Endothelial cell of umbilical vein (primary cell): ENCODE results near the gene PKD2L2. TPM values are rescaled to one million over a fixed set of nuclear protein-coding genes. Genes with fewer than 3 reads are reported as not detected.

Source experiments
- BruUV-seq: library from RNA; stranded (reverse); fragments of 400-500 nt; replicated peaks from 2 replicates; lab custom pipeline; 2021; lab: Mats Ljungman, UMichigan
- CTCF ChIA-PET: fragments of 300-600, 350-600 bp; sonication (Branson Sonifier 250); formaldehyde crosslinking; loops from one replicate; lab custom pipeline; 2021; ENCODE audit warnings: antibody characterized with exemption, inconsistent platforms; lab: Charles Lee
- POLR2A ChIA-PET: fragments of 300-600, 350-600 bp; sonication (Branson Sonifier 250); formaldehyde crosslinking; loops from one replicate; lab custom pipeline; 2021; ENCODE audit warnings: antibody characterized with exemption, inconsistent platforms; lab: Charles Lee
- DNase-seq: peaks from one replicate; pipeline ENCODE4 v3.0.0-alpha.2; 2011; ENCODE audit warnings: low read depth, low spot score
- FAIRE-seq: peaks from 2 replicates; lab custom pipeline; 2011; peaks lifted over from hg19 to GRCh38; lab: Jason Lieb, UNC
- H2AFZ ChIP-seq: 2 replicates; pipeline ENCODE4 v1.6.0; 2012; ENCODE audit warnings: low read depth, low read length, control low read depth, inconsistent platforms
- H3K27ac ChIP-seq: 2 replicates; pipeline ENCODE4 v1.5.1; 2011; ENCODE audit warnings: low read depth, mild to moderate bottlenecking, control low read depth, low read length, moderate library complexity; ENCODE audit not compliant: insufficient read depth
- H3K27me3 ChIP-seq, 2 experiments: 2 replicates each; pipeline versions ENCODE4 v1.6.0 to v1.6.1; 2011; ENCODE audit warnings: low read length in 2 of 2, mixed read lengths in 1 of 2; ENCODE audit not compliant: control insufficient read depth in 2 of 2, insufficient read depth in 2 of 2
- H3K36me3 ChIP-seq, 2 experiments: 2 replicates in 1 of 2; 3 replicates in 1 of 2; pipeline ENCODE4 v1.5.1; 2011; ENCODE audit warnings: low read length in 2 of 2, mild to moderate bottlenecking in 1 of 2, moderate library complexity in 1 of 2; ENCODE audit not compliant: control insufficient read depth in 2 of 2, insufficient read depth in 2 of 2; ENCODE audit errors: extremely low read depth in 1 of 2
- H3K4me1 ChIP-seq: 3 replicates; pipeline ENCODE4 v1.5.1; 2011; ENCODE audit warnings: mild to moderate bottlenecking, low read length; ENCODE audit not compliant: control insufficient read depth, insufficient read depth; ENCODE audit errors: extremely low read depth
- H3K4me2 ChIP-seq: 2 replicates; pipeline ENCODE4 v1.6.1; 2011; ENCODE audit warnings: low read length, control low read depth, mixed read lengths; ENCODE audit not compliant: insufficient read depth
- H3K4me3 ChIP-seq, 3 experiments: fragments of 200-600 bp in 1 of 3; sonication (generic), shearing (Covaris generic) in 1 of 3; replicated peaks in 1 of 3; 2 replicates each; pipeline ENCODE4 v1.5.1; 2011 to 2016; ENCODE audit warnings: control low read depth in 3 of 3, low read length in 3 of 3, mild to moderate bottlenecking in 2 of 3, inconsistent platforms in 1 of 3, low read depth in 1 of 3, moderate library complexity in 1 of 3; ENCODE audit not compliant: insufficient read depth in 1 of 3
- H3K79me2 ChIP-seq: 2 replicates; pipeline ENCODE4 v1.6.0; 2012; ENCODE audit warnings: low read length, inconsistent platforms; ENCODE audit not compliant: control insufficient read depth, insufficient read depth
- H3K9ac ChIP-seq: replicated peaks from 2 replicates; pipeline ENCODE3; 2011; ENCODE audit warnings: low read length, control low read depth; ENCODE audit not compliant: insufficient read depth; ENCODE audit errors: extremely low read depth
- H3K9me1 ChIP-seq: replicated peaks from 3 replicates; pipeline ENCODE4 v1.6.0; 2011; ENCODE audit warnings: mild to moderate bottlenecking, low read length; ENCODE audit not compliant: control insufficient read depth, insufficient read depth; ENCODE audit errors: extremely low read depth
- H3K9me3 ChIP-seq: replicated peaks from 2 replicates; pipeline ENCODE4 v1.5.1; 2012; ENCODE audit warnings: low read length, inconsistent platforms; ENCODE audit not compliant: control insufficient read depth, insufficient read depth
- H4K20me1 ChIP-seq: replicated peaks from 2 replicates; pipeline ENCODE3; 2011; ENCODE audit warnings: mild to moderate bottlenecking, low read length; ENCODE audit not compliant: control insufficient read depth, insufficient read depth; ENCODE audit errors: extremely low read depth
- EZH2 ChIP-seq: IDR thresholded peaks from 2 replicates; pipeline ENCODE4 v1.6.1; 2012; ENCODE audit warnings: borderline replicate concordance, low read depth, mild to moderate bottlenecking, moderate library complexity, low read length, inconsistent platforms; ENCODE audit not compliant: severe bottlenecking
- FOS ChIP-seq: IDR thresholded peaks from 2 replicates; pipeline ENCODE4 v1.6.1; 2011; ENCODE audit warnings: mild to moderate bottlenecking, low read length, moderate library complexity, borderline replicate concordance; ENCODE audit not compliant: insufficient read depth
- JUN ChIP-seq: IDR thresholded peaks from 2 replicates; pipeline ENCODE4 v1.6.1; 2011; ENCODE audit warnings: borderline replicate concordance, low read depth; ENCODE audit not compliant: insufficient read length, insufficient read depth
- MAX ChIP-seq: IDR thresholded peaks from 2 replicates; pipeline ENCODE4 v1.6.1; 2011; ENCODE audit not compliant: insufficient read depth, insufficient read length
- POLR2A ChIP-seq: IDR thresholded peaks from 2 replicates; pipeline ENCODE4 v1.6.1; 2012; ENCODE audit warnings: low read depth, mild to moderate bottlenecking, control low read depth, low read length
- dilution Hi-C: fragments of 300-500 bp; cut with MboI; formaldehyde crosslinking; loops from one replicate; pipeline ENCODE4 v1.15.0; 2019; ENCODE audit warnings: low sequenced_read_pairs; ENCODE audit not compliant: extremely low pct_ligation_motif_present
- intact Hi-C: fragments of 100-400 bp; cut with micrococcal nuclease; formaldehyde crosslinking; loops from one replicate; pipeline ENCODE4 v1.10.0; 2022
- polyA plus RNA-seq, 4 experiments: library from polyadenylated mRNA; depleted of rRNA in 3 of 4; stranded (reverse) in 3 of 4; unstranded in 1 of 4; fragments of >200 nt; gene quantifications; 2 replicates each; pipeline versions ENCODE4 v1.2.1 to v1.2.3, GENCODE V29; 2011 to 2012; ENCODE audit warnings: missing spikeins in 1 of 4
- total RNA-seq: library from RNA; stranded (reverse); gene quantifications from 2 replicates; pipeline ENCODE4 v1.2.3, GENCODE V29; 2021

PKD2L2 gene
- total and polyA plus RNA-seq, 2 donors (not counting 3 experiments of a cell fraction or from before 2014, with no cell fraction given) = not detected

- POLR2A ChIA-PET = no interaction called here
- intact Hi-C loops = loop anchor here (5.0 kb wide), 1 partner anchor 109 kb away; no protein-coding TSS in a partner anchor
Measured at GRCh38 chr5:137887831-137888230, 1.4 kb upstream of the PKD2L2 start.

GRCh38 chr5:137888466-137888862 is 793 bp upstream of the PKD2L2 start:
- no peaks in the 10 kb centered on the region for H3K9me1 ChIP-seq
- dilution Hi-C loops = no loop called here
- no peaks in the 10 kb centered on the region for H3K79me2 ChIP-seq
- no peak for TF ChIP-seq MAX
- TF ChIP-seq JUN = no peak
- TF ChIP-seq FOS = no peak
- no peak for TF ChIP-seq EZH2
- TF ChIP-seq POLR2A = no peak
- no peak overlapping the region for H3K9ac ChIP-seq
- peak overlapping the region; percentile 51 for H3K4me2 ChIP-seq
- H3K9me3 ChIP-seq = no peaks in the 10 kb centered on the region
- FAIRE-seq = no peak
- no peak for DNase-seq
- H3K27ac ChIP-seq = no peak overlapping the region
- peak overlapping the region; percentile 83 for H2AFZ ChIP-seq
- peaks cover 7% of the 10 kb centered on the region for H3K4me1 ChIP-seq
- no peaks in the 10 kb centered on the region for H3K36me3 ChIP-seq
- POLR2A ChIA-PET = interaction anchor here (1.4 kb wide), 1 partner anchor 10 kb away, joined by 3 read pairs; no protein-coding TSS in a partner anchor
- no peak overlapping the region for H3K4me3 ChIP-seq
- CTCF ChIA-PET = interaction anchor here (0.5 to 2.4 kb wide), 9 partner anchors 9 to 125 kb away, joined by 3 to 15 read pairs (median 4); no protein-coding TSS in a partner anchor
- BruUV-seq = no TSS peak
- intact Hi-C loops = loop anchor here (5.0 kb wide), 1 partner anchor 109 kb away; no protein-coding TSS in a partner anchor
- H3K27me3 ChIP-seq = no peaks in the 10 kb centered on the region
- no peaks in the 10 kb centered on the region for H4K20me1 ChIP-seq

More at GRCh38 chr5:137887831-137888230, 1.4 kb upstream of the PKD2L2 start:
- Histone ChIP-seq H4K20me1 (no peaks in the 10 kb centered on the region), H2AFZ (no peak overlapping the region), H3K4me2 (no peak overlapping the region), H3K36me3 (no peaks in the 10 kb centered on the region), H3K4me3 (no peak overlapping the region), H3K79me2 (no peaks in the 10 kb centered on the region), H3K27ac (no peak overlapping the region), H3K9me3 (no peaks in the 10 kb centered on the region), H3K9me1 (no peaks in the 10 kb centered on the region), H3K27me3 (no peaks in the 10 kb centered on the region), H3K9ac (no peak overlapping the region), H3K4me1 (peaks cover 3% of the 10 kb centered on the region)
- dilution Hi-C loops = no loop called here
- TF ChIP-seq EZH2 (no peak), JUN (no peak)
- FAIRE-seq (no peak), DNase-seq (no peak)
- no TSS peak for BruUV-seq
- CTCF ChIA-PET = interaction anchor here (1.2 to 2.4 kb wide), 3 partner anchors 8 to 148 kb away, joined by 3 to 10 read pairs (median 3); no protein-coding TSS in a partner anchor
